GM19035 (cell line): ENCODE data around the gene IL23A.

Experiments used
- ATAC-seq: cut with Tn5 transposase; IDR thresholded peaks from one replicate; pipeline ENCODE4 v1.9.1; 2021; ENCODE audit not compliant: unreplicated experiment

Gene IL23A

GRCh38 chr12:56359851-56360767 lies 21.4 kb downstream of the IL23A start, which contains the start of gene STAT2:
Gene STAT2 (minus strand): TSS chr12:56360107. CDS start chr12:56356571, 3,536 bp downstream.
- ATAC-seq, result peak; percentile 96

- no peak for ATAC-seq
Measured at GRCh38 chr12:56361487-56362129, 22.9 kb downstream of the IL23A start.

- no peak for ATAC-seq
Measured at GRCh38 chr12:56362130-56363059, 23.7 kb downstream of the IL23A start, which contains the start of gene APOF. Gene APOF (minus strand): TSS chr12:56362857. CDS start chr12:56362745, 112 bp downstream.

DNA sequence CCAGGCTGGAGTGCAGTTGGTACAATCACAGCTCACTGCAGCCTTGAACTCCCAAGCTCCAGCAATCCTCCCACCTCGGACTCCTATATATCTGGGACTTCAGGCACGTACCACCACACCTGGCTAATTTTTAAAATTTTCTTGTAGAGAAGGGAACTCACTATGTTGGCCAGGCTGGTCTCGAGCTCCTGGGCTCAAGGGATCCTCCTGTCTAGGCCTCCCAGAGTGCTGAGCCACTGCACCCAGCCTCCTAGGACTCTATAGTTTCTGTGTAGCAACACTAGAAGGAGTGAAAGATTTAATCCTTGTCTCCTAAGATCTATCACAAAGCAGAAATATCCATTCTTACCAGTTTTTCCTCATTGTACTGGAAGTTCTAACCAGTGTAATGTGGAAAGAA lies 28.3 kb downstream of the IL23A start:
- no peak for ATAC-seq

DNA sequence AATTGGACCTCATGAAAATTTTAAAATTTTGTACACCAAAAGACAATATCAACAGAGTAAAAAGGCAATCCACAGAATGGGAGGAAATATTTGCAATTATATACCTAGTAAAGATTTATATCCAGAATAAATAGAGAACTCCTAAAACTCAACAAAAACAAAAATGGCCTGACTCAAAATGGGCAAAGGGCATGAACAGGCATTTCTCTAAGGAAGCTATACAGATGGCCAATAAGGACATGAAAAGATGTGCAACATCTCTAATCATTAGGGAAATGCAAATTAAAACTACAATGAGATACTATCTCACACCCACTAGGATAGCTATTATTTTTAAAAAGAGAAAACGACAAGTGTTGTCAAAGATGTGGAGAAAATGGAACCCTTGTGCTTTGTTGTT lies 34.8 kb downstream of the IL23A start:
- ATAC-seq, result no peak

- ATAC-seq, result peak; percentile 36
Measured at GRCh38 chr12:56374726-56375597, 36.3 kb downstream of the IL23A start.

GRCh38 chr12:56375598-56376434 lies 37.1 kb downstream of the IL23A start:
- peak; percentile 56 for ATAC-seq

- no peak for ATAC-seq
Measured at GRCh38 chr12:56377310-56377988, 38.8 kb downstream of the IL23A start.

GRCh38 chr12:56377989-56378316 lies 39.3 kb downstream of the IL23A start:
- ATAC-seq, result no peak

- no peak for ATAC-seq
Measured at GRCh38 chr12:56382611-56383010, 43.9 kb downstream of the IL23A start.

DNA sequence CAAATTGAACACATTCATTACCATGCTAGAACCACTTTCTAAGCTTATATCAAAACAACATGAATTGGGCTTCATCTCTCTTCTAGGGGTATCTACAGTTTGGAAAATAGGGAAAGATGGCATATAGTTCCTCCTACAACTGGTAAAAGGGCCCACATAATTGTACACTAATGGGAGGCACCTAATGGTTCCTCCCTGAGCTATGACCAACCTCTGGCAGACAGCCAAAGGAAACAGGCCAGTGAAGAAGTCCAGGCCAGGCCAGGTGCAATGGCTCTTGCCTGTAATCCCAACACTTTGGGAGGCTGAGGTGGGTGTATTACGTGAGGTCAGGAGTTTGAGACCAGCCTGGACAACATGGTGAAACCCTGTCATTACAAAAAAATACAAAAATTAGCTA lies 47.2 kb downstream of the IL23A start:
- ATAC-seq, result no peak

- ATAC-seq, result no peak
Measured at GRCh38 chr12:56387152-56387736, 48.6 kb downstream of the IL23A start.

DNA sequence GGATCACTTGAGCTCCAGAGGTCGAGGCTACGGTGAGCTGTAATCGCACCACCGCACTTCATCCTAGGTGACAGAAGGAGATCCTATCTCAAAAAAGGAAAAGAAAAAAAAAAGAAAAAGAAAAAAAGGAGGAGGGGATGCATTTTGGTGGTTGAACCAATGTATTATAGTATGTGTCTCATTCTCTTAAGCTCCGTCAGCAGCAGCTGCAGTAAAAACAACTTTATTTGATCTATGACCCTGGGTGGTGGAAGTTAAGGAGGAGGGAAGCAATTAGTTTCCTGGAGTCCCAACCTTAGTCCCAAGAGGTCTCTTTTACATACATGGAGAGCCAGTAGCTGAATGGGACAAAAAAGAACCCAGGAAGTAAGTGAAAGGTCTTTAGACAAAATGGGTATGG lies 50.7 kb downstream of the IL23A start:
- ATAC-seq, result no peak
